BE2C (cell line): ENCODE measurements around the gene PHLDB1.
"Not testable (repeated sequence)": the region's sequence is repeated elsewhere in the genome, so short reads cannot be mapped to it uniquely, and the experiment has no call there.

Source experiments
- DNase-seq: peaks from one replicate; pipeline ENCODE4 v3.0.0-alpha.2; 2020
- H3K27me3 ChIP-seq: fragments of 250-450 bp; sonication (Bioruptor Pico); 2 replicates; pipeline ENCODE4 v1.5.1; 2020; ENCODE audit warnings: mild to moderate bottlenecking
- H3K36me3 ChIP-seq: fragments of 250-450 bp; sonication (Bioruptor Pico); 2 replicates; pipeline ENCODE4 v1.5.1; 2020; ENCODE audit warnings: mild to moderate bottlenecking
- H3K4me1 ChIP-seq: fragments of 250-450 bp; sonication (Bioruptor Pico); 2 replicates; pipeline ENCODE4 v1.5.1; 2020
- H3K4me3 ChIP-seq: 2 replicates; pipeline ENCODE4 v1.5.1; 2011; ENCODE audit warnings: low read depth, low read length
- H3K9me3 ChIP-seq: fragments of 250-450 bp; sonication (Bioruptor Pico); 2 replicates; pipeline ENCODE4 v1.5.1; 2020
- TF ChIP-seq, protein P1 (sequence below): IDR thresholded peaks from 2 replicates; pipeline ENCODE4 v1.5.1; 2012; ENCODE audit warnings: mild to moderate bottlenecking, low read depth, low read length

Gene PHLDB1

DNA sequence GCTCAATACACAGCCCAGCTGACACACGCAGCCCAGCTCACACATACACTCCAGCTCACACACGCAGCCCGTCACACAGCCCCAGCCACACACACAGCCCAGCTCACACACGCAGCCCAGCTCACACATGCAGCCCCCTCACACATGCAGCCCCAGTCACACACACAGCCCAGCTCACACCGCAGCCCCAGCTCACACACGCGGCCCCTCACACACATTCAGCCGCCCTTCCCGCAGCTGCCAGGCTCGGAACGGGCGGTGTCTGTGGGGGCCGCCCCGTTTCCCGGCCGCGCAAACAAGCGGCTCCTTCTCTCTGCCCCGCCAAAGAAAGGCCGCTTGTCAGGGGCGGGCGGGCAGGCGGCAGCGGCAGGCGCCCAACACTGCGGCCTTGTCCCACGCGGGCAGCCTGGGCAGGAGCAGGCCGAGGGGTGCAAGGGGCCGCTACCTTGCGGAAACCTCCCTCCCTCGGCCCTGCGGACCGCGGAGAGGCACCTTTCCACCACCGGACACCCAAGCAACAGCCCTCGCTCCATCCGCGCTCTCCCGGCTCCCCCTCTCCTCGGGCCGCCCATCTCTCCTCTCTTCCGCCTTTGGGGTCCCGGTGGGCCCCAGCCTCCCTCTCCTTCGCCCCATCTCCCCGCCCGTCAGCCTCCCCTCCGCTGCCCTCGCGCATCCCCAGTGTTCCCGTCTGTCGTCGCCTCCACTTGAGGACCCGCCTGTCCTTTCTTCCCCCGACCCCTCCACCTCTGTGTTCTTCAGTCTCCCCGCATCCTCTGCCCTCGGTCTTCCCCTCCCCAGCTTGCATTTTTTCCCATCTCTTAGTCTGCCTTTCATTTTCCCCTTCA is 2.2 kb downstream of the PHLDB1 start:
- no peaks in the 10 kb centered on the region for H3K36me3 ChIP-seq
- no peak overlapping the region for H3K4me3 ChIP-seq
- no peaks in the 10 kb centered on the region for H3K9me3 ChIP-seq
- H3K4me1 ChIP-seq: peaks cover 25% of the 10 kb centered on the region
- H3K27me3 ChIP-seq: no peaks in the 10 kb centered on the region
- TF ChIP-seq, protein P1, sequence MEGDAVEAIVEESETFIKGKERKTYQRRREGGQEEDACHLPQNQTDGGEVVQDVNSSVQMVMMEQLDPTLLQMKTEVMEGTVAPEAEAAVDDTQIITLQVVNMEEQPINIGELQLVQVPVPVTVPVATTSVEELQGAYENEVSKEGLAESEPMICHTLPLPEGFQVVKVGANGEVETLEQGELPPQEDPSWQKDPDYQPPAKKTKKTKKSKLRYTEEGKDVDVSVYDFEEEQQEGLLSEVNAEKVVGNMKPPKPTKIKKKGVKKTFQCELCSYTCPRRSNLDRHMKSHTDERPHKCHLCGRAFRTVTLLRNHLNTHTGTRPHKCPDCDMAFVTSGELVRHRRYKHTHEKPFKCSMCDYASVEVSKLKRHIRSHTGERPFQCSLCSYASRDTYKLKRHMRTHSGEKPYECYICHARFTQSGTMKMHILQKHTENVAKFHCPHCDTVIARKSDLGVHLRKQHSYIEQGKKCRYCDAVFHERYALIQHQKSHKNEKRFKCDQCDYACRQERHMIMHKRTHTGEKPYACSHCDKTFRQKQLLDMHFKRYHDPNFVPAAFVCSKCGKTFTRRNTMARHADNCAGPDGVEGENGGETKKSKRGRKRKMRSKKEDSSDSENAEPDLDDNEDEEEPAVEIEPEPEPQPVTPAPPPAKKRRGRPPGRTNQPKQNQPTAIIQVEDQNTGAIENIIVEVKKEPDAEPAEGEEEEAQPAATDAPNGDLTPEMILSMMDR: no peak
- DNase-seq: no peak

DNA sequence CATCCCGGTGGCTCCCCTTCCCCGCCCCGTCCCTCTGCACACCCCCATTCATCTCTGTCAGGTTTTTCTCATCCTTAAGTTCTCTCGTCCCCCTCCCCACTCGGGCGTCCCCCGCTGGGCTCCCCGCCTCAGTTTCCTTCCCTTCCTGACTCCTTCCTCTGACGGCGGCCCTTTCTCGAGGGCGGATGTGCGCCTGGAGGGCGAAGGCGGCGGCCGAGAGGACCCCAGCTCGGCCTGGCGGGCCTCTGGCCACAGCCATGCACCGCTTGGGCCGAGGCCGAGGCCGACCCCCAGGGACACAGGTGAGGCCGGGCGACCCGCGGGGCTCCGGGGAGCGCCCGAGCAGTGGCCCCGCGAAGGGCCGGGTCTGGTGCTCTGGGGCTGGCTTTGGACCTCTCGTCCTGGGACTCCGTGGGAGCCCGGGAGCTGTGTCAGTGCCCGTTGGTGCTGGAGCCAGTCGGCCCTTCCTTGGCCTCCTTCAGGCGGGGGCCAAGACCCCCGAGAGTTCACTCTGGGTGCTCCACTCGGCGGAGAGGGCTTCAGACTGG is 2.9 kb downstream of the PHLDB1 start:
- H3K9me3 ChIP-seq: no peaks in the 10 kb centered on the region
- H3K27me3 ChIP-seq: no peaks in the 10 kb centered on the region
- no peak for DNase-seq
- TF ChIP-seq, protein P1: no peak
- H3K4me1 ChIP-seq: peaks cover 18% of the 10 kb centered on the region
- H3K4me3 ChIP-seq: no peak overlapping the region
- H3K36me3 ChIP-seq: no peaks in the 10 kb centered on the region

DNA sequence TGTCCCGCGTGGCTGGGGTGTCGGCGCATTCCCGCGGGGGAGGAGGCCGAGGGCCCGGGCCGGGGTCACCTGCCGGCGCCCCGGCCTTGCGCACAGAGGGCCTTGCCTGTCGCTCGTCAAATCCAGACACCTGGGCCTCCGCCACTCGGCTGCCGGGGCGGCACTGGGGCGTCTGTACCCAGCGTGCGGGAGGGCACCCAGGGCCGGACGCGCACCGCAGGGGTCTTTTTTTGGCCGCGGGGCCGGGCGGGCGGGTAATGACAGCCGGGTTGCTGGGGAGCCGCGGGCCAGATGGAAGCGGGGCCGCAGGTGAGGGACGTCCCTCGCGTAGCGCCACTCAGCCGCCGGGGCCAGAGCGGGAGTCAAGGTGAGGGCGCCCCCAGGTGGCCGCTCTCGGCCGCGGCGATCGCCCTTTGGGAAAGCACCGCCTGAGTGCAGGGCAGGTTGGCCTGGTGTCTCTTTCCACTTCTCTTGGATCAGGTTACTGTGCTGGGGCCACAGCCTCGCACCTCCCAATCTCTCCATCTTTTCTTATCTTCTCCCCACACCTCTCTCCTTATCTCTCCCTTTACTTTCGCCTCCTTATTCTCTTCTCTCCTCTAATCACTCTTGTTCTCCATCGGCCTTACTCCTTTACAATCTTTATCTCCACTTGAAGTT is 3.5 kb downstream of the PHLDB1 start:
- TF ChIP-seq, protein P1: peak; percentile 25; the same call in 1 of the 2 replicates
- no peak for DNase-seq
- H3K4me1 ChIP-seq: peaks cover 12% of the 10 kb centered on the region
- no peaks in the 10 kb centered on the region for H3K27me3 ChIP-seq
- no peak overlapping the region for H3K4me3 ChIP-seq
- H3K9me3 ChIP-seq: no peaks in the 10 kb centered on the region
- no peaks in the 10 kb centered on the region for H3K36me3 ChIP-seq

DNA sequence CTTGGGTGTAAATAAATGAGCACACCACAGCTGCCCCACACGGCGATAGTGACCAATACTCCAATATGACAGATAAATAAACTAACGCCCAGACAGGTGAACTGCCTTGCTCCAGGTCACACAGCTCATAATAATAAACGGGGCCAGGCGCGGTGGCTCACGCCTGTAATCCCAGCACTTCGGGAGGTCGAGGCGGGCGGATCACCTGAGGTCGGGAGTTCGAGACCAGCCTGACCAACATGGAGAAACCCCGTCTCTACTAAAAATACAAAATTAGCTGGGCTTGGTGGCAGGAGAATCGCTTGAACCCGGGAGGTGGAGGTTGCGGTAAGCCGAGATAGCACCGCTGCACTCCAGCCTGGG is 4.0 kb downstream of the PHLDB1 start:
- DNase-seq, H3K27me3 ChIP-seq, H3K4me1 ChIP-seq, H3K9me3 ChIP-seq, H3K36me3 ChIP-seq, H3K4me3 ChIP-seq: not testable (repeated sequence)

DNA sequence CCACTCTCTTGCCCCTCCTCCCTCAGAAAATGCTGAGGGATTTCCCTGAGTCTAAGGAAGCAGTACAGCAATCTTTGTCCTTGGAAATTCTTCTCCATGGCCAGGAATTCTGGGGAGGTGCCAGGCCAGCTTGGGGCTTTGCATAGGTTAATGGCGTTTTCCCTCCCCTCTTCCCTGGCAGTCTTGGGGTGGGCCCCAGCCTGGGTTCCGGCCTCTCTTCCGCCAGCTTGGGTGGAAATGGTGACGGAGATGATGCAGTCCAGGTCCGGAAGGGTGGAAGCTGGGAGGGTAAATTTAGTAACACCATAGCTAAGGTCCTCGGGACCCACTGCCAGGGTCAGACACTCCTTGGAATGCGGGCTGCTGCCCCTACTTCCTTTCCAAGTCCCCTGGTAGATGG is 5.0 kb downstream of the PHLDB1 start:
- Histone ChIP-seq H3K4me3 (no peak overlapping the region), H3K4me1 (peaks cover 5% of the 10 kb centered on the region; the same call in 1 of the 2 replicates), H3K36me3 (no peaks in the 10 kb centered on the region), H3K27me3 (no peaks in the 10 kb centered on the region), H3K9me3 (no peaks in the 10 kb centered on the region)
- TF ChIP-seq, protein P1: no peak
- DNase-seq: no peak

DNA sequence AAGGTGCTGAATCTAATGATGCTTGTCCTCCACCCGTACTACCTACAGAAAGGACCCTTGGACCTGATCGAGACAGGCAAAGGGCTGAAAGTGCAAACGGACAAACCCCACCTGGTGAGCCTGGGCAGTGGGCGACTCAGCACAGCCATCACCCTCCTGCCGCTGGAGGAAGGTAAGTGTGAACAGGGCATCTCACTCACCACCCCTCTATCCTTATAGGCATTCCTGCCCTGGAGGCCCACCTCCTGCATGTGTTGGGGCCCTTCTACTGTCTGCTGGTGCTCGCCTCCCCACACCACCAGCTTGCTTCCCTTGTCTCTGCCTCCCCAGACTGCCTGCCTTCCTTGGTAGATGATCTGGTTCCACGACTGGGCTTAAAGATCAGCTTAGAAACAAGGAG is 7.1 kb downstream of the PHLDB1 start:
- H3K9me3 ChIP-seq: no peaks in the 10 kb centered on the region
- H3K36me3 ChIP-seq: no peaks in the 10 kb centered on the region
- DNase-seq: no peak
- TF ChIP-seq, protein P1: no peak
- no peaks in the 10 kb centered on the region for H3K27me3 ChIP-seq
- peaks cover 13% of the 10 kb centered on the region for H3K4me1 ChIP-seq
- H3K4me3 ChIP-seq: no peak overlapping the region
